ENCODE data around the gene PLPP3.

The PLPP3 gene

DNA sequence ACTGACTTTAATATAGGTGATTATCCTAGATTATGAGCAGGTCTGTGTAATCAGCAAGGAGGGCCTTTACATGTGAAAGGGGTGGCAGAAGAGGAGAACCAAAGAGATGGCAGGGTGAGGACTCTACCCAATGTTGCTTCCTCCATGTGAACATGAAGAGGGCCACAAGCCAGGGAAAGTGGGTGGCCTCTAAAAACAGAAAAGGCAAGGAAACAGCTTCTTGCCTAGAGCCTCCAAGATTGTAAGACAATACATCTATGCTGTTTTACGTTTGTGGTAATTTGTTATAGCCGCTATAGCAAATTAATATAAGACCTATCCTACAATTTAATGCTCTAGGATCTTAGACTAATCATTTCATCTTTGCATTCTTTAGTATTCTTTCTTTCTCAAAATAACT, 85.5 kb downstream of the PLPP3 start:
- no peak overlapping the region for H3K27ac Mint-ChIP-seq
- peaks cover 8% of the 10 kb centered on the region for H3K9me3 Mint-ChIP-seq
- no peaks in the 10 kb centered on the region for H3K4me1 Mint-ChIP-seq (ENCODE audit: low read depth)
- H3K4me3 Mint-ChIP-seq = no peak overlapping the region
- peaks cover 7% of the 10 kb centered on the region for H3K27me3 Mint-ChIP-seq
- H3K36me3 Mint-ChIP-seq (ENCODE audit: low read depth) = no peaks in the 10 kb centered on the region

DNA sequence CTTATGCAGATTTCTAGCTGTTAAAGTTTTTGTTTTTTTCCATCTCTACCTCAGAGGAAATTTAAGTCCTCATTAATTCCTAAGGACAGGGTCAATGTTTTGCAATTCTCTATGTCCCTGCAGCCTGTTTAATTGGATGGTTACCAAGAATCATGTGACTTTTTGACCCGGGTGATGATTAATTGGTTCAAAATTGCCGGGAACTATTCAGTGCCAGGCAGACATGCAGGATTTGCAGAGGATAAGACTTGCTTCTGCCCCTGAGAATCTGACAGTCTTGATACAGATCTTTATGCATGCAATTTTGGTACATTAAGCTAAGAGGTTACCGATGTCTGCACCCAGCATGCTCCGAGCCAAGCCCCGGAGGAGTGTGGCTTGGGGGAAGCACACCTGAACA, 87.9 kb downstream of the PLPP3 start:
- Mint-ChIP-seq H3K27ac (no peak overlapping the region), H3K4me1 (ENCODE audit: low read depth) (no peaks in the 10 kb centered on the region), H3K4me3 (no peak overlapping the region), H3K9me3 (peaks cover 8% of the 10 kb centered on the region), H3K27me3 (peaks cover 4% of the 10 kb centered on the region), H3K36me3 (ENCODE audit: low read depth) (no peaks in the 10 kb centered on the region)

DNA sequence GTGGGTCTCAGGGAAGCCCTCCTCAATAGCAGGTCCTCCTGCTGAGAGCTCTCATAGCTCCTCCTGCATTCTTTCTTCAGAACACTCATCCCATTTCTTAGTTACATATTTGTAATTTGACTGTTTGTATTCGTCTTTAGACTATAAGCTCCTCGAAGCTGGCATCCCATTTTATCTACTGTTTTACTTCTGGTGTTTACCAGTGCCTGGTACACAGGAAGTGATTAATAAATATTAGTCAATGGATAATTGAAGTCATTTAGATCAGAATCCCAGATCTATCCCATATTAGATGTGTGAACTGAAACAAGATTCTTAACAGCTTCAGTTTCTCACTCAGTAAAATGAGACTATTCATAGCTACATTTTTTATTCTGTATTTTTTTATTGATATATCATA, 88.7 kb downstream of the PLPP3 start:
- Mint-ChIP-seq H3K27me3 (no peaks in the 10 kb centered on the region), H3K4me1 (ENCODE audit: low read depth) (no peaks in the 10 kb centered on the region), H3K27ac (no peak overlapping the region), H3K9me3 (peaks cover 8% of the 10 kb centered on the region), H3K4me3 (no peak overlapping the region), H3K36me3 (ENCODE audit: low read depth) (no peaks in the 10 kb centered on the region)

DNA sequence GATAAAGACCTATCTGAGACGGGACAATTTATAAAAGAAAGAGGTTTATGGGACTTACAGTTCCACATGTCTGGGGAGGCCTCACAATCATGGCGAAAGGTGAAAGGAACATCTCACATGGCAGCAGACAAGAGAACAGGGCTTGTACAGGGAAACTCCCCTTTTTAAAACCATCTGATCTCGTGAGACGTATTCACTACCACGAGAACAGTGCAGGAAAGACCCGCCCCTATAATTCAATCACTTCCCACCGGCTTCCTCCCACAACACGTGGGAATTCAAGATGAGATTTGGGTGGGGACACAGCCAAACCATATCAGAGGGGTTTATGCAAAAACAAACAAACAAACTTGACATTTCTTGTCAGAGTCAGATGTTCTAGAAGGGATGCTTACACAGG, 89.7 kb downstream of the PLPP3 start:
- H3K4me3 Mint-ChIP-seq = no peak overlapping the region
- H3K36me3 Mint-ChIP-seq (ENCODE audit: low read depth) = no peaks in the 10 kb centered on the region
- H3K9me3 Mint-ChIP-seq = peaks cover 12% of the 10 kb centered on the region
- H3K27ac Mint-ChIP-seq = no peak overlapping the region
- H3K4me1 Mint-ChIP-seq (ENCODE audit: low read depth) = no peaks in the 10 kb centered on the region
- H3K27me3 Mint-ChIP-seq = no peaks in the 10 kb centered on the region

DNA sequence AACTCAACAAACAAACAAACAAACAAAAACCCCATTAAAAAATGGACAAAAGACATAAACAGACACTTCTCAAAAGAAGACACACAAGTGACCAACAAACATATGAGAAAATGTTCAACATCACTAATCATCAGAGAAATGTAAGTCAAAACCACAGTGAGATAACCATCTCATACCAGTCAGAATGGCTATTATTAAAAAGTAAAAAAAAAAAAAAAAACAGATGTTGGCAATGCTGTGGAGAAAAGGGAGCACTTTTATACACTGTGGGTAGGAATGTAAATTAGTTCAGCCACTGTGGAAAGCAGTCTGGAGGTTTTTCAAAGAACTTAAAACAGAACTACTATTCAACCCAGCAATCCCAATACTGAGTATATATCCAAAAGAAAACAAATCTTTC, 94.7 kb downstream of the PLPP3 start:
- H3K9me3 Mint-ChIP-seq = peaks cover 4% of the 10 kb centered on the region
- H3K36me3 Mint-ChIP-seq (ENCODE audit: low read depth) = no peaks in the 10 kb centered on the region
- H3K4me1 Mint-ChIP-seq (ENCODE audit: low read depth) = no peaks in the 10 kb centered on the region
- H3K27me3 Mint-ChIP-seq = peaks cover 21% of the 10 kb centered on the region
- no peak overlapping the region for H3K4me3 Mint-ChIP-seq
- no peak overlapping the region for H3K27ac Mint-ChIP-seq

DNA sequence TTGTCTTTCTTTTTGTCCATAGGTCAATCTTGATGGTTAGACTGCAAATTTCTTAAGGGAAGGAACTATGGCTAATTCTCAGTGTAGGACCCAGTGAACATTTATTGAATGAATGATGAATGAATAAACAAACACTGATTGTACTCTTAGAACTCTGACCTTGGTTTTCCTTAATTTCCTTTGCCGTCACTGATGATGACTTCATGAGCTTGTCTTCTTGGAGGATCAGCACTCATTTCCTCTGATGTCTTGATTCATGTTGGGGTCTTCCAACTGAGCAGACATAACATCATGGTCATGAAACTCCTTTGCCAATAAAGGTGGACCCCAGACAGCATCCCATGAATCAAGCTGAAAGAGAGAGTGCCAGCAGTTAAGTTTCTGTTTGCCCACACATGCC, 96.3 kb downstream of the PLPP3 start:
- Mint-ChIP-seq H3K4me3 (no peak overlapping the region), H3K9me3 (peaks cover 4% of the 10 kb centered on the region), H3K36me3 (ENCODE audit: low read depth) (no peaks in the 10 kb centered on the region), H3K4me1 (ENCODE audit: low read depth) (no peaks in the 10 kb centered on the region), H3K27me3 (peaks cover 32% of the 10 kb centered on the region), H3K27ac (no peak overlapping the region)

DNA sequence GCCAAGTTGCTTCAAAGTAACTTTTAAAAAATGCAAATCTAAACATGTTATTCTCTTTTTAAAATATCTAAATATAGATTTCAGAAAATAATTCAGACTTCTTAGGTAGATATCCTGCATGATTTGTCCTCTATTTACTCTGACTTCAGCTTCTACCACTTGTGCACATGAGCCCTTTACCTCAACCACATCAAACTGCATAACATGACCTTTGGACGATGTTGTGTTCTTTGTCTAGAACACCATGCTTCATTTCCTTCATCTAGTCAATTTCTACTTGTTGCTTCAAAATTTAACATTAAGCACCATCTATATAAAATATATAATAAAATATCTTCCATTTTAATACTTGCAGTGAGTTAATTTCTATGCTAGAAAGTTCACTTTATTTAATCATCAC, 96.9 kb downstream of the PLPP3 start:
- no peaks in the 10 kb centered on the region for H3K4me1 Mint-ChIP-seq (ENCODE audit: low read depth)
- peaks cover 32% of the 10 kb centered on the region for H3K27me3 Mint-ChIP-seq
- H3K27ac Mint-ChIP-seq = no peak overlapping the region
- H3K4me3 Mint-ChIP-seq = no peak overlapping the region
- H3K36me3 Mint-ChIP-seq (ENCODE audit: low read depth) = no peaks in the 10 kb centered on the region
- H3K9me3 Mint-ChIP-seq = peaks cover 4% of the 10 kb centered on the region

DNA sequence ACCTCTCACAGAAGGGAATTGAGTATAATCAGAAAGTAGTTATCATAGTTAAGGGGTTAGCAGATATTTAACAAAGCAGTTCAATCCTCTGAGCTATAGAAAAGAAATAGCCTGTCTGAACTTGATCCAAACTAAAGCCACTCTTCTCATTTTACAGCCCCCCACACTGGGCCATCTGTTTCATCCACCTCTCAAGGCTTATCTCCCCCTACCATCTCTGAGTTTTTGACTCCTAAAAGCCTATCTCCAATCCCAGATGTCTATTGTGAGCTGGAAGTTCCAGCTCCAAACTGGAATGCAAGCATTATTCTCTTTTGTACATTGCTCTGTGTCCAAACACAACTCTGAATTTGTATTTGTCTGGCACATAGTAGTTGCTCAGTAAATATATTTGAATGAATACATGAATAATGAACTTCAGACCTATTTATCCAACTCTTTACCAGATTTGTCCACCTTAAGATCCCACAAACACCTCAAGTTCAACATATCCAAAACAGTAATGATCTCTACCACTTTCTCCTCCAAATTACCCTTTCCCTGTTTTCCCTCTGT, 98.1 kb downstream of the PLPP3 start:
- Mint-ChIP-seq H3K27ac (no peak overlapping the region), H3K4me3 (no peak overlapping the region), H3K4me1 (ENCODE audit: low read depth) (no peaks in the 10 kb centered on the region), H3K27me3 (peaks cover 45% of the 10 kb centered on the region), H3K9me3 (peaks cover 4% of the 10 kb centered on the region), H3K36me3 (ENCODE audit: low read depth) (no peaks in the 10 kb centered on the region)

DNA sequence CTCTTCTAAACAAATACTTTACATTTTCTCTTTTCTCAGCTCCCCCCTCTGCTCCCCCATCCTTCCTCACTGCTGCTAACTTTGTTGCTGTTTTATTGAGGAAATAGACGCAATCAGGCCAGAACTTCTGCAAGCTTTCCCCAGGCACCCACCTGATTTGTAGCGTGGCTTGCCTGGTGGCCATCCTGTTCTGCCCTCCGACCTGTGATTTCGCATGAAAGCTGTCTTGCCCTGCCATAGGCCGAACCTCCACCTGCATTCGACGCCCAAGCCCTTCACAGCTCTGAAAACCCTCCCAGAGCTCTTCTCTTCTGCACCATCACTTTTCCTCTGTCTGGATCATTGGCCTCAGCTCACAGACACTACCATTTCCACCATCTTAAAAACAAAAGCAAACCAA, 100.6 kb downstream of the PLPP3 start:
- Mint-ChIP-seq H3K4me1 (ENCODE audit: low read depth) (no peaks in the 10 kb centered on the region), H3K27me3 (peaks cover 55% of the 10 kb centered on the region), H3K27ac (no peak overlapping the region), H3K4me3 (no peak overlapping the region), H3K9me3 (no peaks in the 10 kb centered on the region), H3K36me3 (ENCODE audit: low read depth) (no peaks in the 10 kb centered on the region)

DNA sequence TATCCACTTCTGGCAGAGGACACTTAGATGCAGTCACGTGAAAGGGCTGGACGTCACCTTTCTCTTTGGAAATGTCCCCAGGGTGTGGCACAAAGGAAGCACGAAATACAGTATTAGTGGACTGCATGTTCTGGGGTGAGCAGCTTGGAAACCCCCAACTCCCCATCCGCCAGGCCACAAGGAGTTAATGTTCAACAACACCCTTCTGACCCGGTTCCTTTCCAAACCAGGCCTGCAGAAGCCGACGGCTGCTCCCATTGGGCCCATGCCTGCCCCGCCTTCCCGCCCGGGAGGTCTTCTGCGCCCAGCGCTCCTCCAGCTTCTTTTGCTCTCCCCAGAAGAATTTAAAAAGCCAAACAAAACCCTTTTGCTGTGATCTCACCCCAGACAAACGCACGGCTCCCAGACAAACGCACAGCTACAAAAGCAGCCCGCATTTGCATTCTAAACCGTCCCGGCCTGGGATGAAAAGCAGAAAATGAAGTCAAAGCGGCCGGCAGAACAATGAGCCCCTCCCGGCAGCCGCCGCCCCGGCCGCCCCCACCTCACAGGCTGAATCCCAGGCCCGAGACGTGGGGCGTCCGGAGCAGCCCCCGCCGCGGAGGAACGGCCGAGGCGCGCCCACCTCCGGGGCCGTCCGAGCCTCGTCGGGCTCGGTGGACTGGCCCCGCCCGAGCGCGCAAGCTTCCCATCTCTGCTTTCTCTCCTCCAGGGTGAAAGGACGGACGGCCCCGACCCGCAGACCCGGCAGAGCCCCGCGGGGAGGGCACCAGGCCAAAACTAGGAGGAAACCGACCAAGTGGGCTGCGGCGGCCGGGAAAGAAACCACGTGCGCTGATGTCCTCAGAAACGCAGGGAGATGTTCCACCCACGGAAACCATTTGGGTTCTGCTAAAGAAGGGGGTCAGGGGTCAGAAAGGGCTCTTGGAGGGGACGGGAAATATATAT, 101.9 kb downstream of the PLPP3 start:
- no peaks in the 10 kb centered on the region for H3K36me3 Mint-ChIP-seq (ENCODE audit: low read depth)
- H3K9me3 Mint-ChIP-seq = no peaks in the 10 kb centered on the region
- H3K4me1 Mint-ChIP-seq (ENCODE audit: low read depth) = peaks cover 3% of the 10 kb centered on the region
- no peak overlapping the region for H3K27ac Mint-ChIP-seq
- no peak overlapping the region for H3K4me3 Mint-ChIP-seq
- peaks cover 55% of the 10 kb centered on the region for H3K27me3 Mint-ChIP-seq

DNA sequence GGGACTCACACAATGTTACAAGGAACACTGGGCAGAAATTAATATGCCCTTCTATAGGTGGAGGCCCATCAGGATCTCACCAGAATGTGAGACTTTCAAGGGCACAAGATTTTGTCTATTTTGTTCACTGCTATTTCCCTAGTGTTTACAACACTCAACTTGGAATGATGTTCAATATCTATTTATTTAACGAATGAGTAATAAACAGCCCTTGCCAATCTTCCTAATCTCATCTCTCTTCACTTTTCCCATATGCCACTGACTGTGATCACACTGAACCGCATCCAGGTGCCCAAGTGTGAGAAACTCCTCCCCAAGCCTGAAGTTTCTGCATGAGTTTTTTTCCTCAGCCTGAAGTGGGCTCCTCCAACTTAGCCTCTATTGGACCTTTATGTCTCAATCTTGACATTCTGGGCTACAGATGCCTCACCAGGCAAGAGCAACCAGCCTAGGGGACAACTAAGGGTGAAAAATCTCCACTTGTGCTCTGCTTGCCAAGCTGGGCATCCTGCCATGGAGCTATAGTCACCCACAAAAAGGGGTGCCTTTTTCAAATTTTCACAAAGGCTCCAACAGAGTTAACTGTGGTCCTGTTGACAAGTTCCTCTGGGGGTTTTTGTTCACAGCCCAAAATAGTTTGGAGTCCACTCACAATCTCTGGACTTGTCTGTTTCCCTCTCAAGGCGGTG, 105.6 kb downstream of the PLPP3 start:
- Mint-ChIP-seq H3K27me3 (peaks cover 29% of the 10 kb centered on the region), H3K4me3 (no peak overlapping the region), H3K4me1 (ENCODE audit: low read depth) (peaks cover 3% of the 10 kb centered on the region), H3K27ac (no peak overlapping the region), H3K36me3 (ENCODE audit: low read depth) (no peaks in the 10 kb centered on the region), H3K9me3 (no peaks in the 10 kb centered on the region)

DNA sequence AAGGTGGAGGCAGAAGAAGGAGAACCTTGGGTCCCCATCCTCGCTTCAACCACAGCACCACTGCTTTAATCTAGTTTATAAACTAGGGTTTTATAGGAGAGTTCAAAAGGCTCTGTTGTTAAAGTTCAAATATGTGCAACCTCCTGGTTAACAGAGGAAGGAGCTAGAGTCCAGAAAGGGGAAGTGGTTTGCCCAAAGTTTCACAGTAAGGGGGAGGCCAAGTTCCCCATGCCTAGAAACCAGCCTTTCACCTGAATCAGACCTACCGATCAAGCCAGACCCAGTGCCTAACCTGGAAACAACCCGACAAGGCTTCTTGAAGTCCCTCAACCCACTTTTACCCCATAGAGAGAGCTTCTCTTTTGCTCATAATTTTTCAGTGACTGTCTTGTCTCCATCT, 106.5 kb downstream of the PLPP3 start:
- Mint-ChIP-seq H3K27ac (no peak overlapping the region), H3K36me3 (ENCODE audit: low read depth) (no peaks in the 10 kb centered on the region), H3K9me3 (no peaks in the 10 kb centered on the region), H3K4me3 (no peak overlapping the region), H3K27me3 (peaks cover 23% of the 10 kb centered on the region), H3K4me1 (ENCODE audit: low read depth) (peaks cover 3% of the 10 kb centered on the region)

DNA sequence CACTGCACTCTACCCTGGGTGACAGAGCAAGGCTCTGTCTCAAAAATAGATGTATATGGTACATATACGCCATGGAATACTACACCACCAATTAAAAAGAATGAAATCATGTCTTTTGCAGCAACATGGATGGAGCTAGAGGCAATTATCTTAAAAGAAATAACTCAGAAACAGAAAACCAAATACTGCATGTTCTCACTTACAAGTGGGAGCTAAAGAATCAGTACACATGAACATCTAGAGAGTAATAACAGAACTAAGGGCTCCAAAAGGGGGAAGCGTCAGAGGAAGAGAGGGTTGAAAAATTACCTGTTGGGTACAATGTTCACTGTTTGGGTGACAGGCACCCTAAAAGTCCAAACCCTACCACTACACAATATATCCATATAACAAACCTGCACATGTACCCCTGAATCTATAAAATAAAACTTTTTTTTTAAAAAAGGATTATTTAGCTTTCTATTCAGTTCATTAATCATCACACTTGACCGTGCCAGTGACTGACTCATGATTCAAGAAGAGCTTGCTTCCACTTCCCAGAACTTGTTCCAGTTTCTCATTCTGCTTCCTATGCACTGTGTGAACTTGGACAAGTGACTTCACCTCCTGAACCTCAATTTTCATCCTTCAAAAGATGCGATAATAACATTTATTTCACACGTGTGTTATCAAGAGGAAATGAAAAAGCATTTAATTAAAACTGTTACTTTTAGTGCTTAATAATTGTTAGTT, 109.6 kb downstream of the PLPP3 start:
- Mint-ChIP-seq H3K9me3 (no peaks in the 10 kb centered on the region), H3K4me3 (no peak overlapping the region), H3K27me3 (no peaks in the 10 kb centered on the region)

DNA sequence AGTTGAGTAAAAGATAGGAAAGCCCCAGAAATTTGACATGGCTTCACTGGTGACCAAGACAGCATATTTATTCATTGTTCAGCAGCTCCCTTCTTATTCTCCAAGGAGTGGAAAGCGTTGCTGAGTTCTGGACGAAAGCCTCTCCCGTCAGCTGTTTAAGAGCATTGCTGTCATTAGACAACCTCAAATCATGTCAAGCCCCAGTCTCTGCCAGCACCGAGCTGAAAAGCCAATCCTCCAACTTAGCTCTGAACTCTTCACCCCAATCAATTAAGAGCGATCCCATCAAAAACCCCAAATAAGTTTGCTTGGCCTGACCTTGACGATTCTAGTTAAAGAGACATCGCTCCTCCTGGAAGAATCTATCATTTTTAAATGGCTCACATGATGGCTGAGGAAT, 110.8 kb downstream of the PLPP3 start:
- Mint-ChIP-seq H3K36me3 (ENCODE audit: low read depth) (no peaks in the 10 kb centered on the region), H3K27ac (no peak overlapping the region), H3K4me1 (ENCODE audit: low read depth) (peaks cover 3% of the 10 kb centered on the region), H3K9me3 (no peaks in the 10 kb centered on the region), H3K4me3 (no peak overlapping the region), H3K27me3 (no peaks in the 10 kb centered on the region)

More for the DNA sequence above, 109.6 kb downstream of the PLPP3 start:
- no peak overlapping the region for H3K27ac Mint-ChIP-seq
- peaks cover 3% of the 10 kb centered on the region for H3K4me1 Mint-ChIP-seq (ENCODE audit: low read depth)
- no peaks in the 10 kb centered on the region for H3K36me3 Mint-ChIP-seq (ENCODE audit: low read depth)

DNA sequence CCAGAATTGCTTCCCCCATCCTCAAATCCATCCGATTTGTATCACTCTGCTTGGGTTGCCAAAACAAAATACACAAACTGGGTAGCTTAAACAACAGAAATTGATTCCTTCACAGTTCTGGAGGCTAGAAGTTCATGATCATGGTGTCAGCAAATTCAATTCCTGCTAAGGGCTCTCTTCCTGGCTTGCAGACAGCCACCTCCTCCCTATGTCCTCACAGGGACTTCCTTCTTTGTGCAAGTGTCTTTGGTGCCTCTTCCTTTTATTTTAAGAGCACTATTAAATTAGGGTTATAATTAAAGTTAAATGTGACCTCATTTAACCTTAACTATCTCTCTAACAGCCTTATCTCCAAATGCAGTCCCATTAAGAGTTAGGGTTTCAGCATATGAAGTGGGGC, 112.8 kb downstream of the PLPP3 start:
- Mint-ChIP-seq H3K4me3 (no peak overlapping the region), H3K9me3 (no peaks in the 10 kb centered on the region), H3K36me3 (ENCODE audit: low read depth) (no peaks in the 10 kb centered on the region), H3K27me3 (no peaks in the 10 kb centered on the region), H3K27ac (no peak overlapping the region), H3K4me1 (ENCODE audit: low read depth) (no peaks in the 10 kb centered on the region)
